Activated T-helper 9 cell treated with anti-CD3 and anti-CD28 coated beads, Interleukin-2, amount 50 U/mL, for 16 hours (primary cell): Measurements from ENCODE around the gene ATP9A.

Experiments
- DNase-seq: peaks from one replicate; pipeline ENCODE4 v3.0.0-alpha.2; 2020; ENCODE audit warnings: low read depth

Gene ATP9A

GRCh38 chr20:51596668-51597388 is 171.4 kb downstream of the ATP9A start:
- no peak for DNase-seq

GRCh38 chr20:51595744-51596143 is 172.4 kb downstream of the ATP9A start:
- no peak for DNase-seq

GRCh38 chr20:51595058-51595532 is 173.1 kb downstream of the ATP9A start:
- DNase-seq = peak; percentile 57

- no peak for DNase-seq
These were observed 173.7 kb downstream of the ATP9A start for GRCh38 chr20:51594236-51595057.

GRCh38 chr20:51593584-51593983 is 174.6 kb downstream of the ATP9A start:
- DNase-seq = no peak

- no peak for DNase-seq
These were observed 175.6 kb downstream of the ATP9A start for GRCh38 chr20:51592564-51592963.

GRCh38 chr20:51591871-51592270 is 176.3 kb downstream of the ATP9A start:
- no peak for DNase-seq

GRCh38 chr20:51588762-51589161 is 179.4 kb downstream of the ATP9A start:
- DNase-seq = no peak

- DNase-seq = no peak
These were observed 181.0 kb downstream of the ATP9A start for GRCh38 chr20:51587145-51587544.

GRCh38 chr20:51586005-51586440 is 182.2 kb downstream of the ATP9A start:
- DNase-seq = no peak

GRCh38 chr20:51585148-51585547 is 183.0 kb downstream of the ATP9A start:
- DNase-seq = no peak

GRCh38 chr20:51584737-51585136 is 183.5 kb downstream of the ATP9A start:
- no peak for DNase-seq

- DNase-seq = no peak
These were observed 184.1 kb downstream of the ATP9A start for GRCh38 chr20:51584116-51584515.

- DNase-seq = no peak
These were observed 184.7 kb downstream of the ATP9A start for GRCh38 chr20:51583499-51583898.

GRCh38 chr20:51583073-51583472 is 185.1 kb downstream of the ATP9A start:
- no peak for DNase-seq

GRCh38 chr20:51581571-51581970 is 186.6 kb downstream of the ATP9A start:
- DNase-seq = no peak

GRCh38 chr20:51579137-51579536 is 189.1 kb downstream of the ATP9A start:
- DNase-seq = no peak

- DNase-seq = no peak
These were observed 190.1 kb downstream of the ATP9A start for GRCh38 chr20:51578145-51578459.

- no peak for DNase-seq
These were observed 190.6 kb downstream of the ATP9A start for GRCh38 chr20:51577432-51578144.

GRCh38 chr20:51575486-51575885 is 192.7 kb downstream of the ATP9A start:
- DNase-seq = no peak

- DNase-seq = no peak
These were observed 193.7 kb downstream of the ATP9A start for GRCh38 chr20:51574248-51575033.
